HEK293 (cell line): ENCODE data around the gene KIF26B.

ENCODE experiments used
- CTCF ChIA-PET: fragments of 350-600 bp; formaldehyde crosslinking; extraction: SDS; loops from one replicate; lab custom pipeline; 2021; ENCODE audit warnings: antibody characterized with exemption; lab: Yijun Ruan, JAX
- POLR2A ChIA-PET: fragments of 300-600 bp; formaldehyde crosslinking; extraction: SDS; loops from one replicate; lab custom pipeline; 2020; ENCODE audit warnings: antibody characterized with exemption, inconsistent platforms; lab: Yijun Ruan, JAX
- H3K27ac ChIP-seq: fragments of 200-500 bp; sonication (Bioruptor generic); 2 replicates; pipeline ENCODE4 v1.5.1; 2014; ENCODE audit warnings: low read depth, low read length, control low read depth, inconsistent platforms; ENCODE audit errors: extremely low read depth
- H3K36me3 ChIP-seq, 2 experiments: fragments of 200-500 bp in 1 of 2; sonication (Bioruptor generic) in 1 of 2; 1 replicate in 1 of 2; 2 replicates in 1 of 2; pipeline ENCODE4 v1.5.1; 2014 to 2017; ENCODE audit warnings: inconsistent platforms in 2 of 2, low read length in 2 of 2; ENCODE audit not compliant: control insufficient read depth in 2 of 2, insufficient read depth in 1 of 2
- H3K4me1 ChIP-seq: fragments of 200-500 bp; sonication (Bioruptor generic); 2 replicates; pipeline ENCODE4 v1.5.1; 2014; ENCODE audit warnings: mild to moderate bottlenecking, low read length, inconsistent platforms; ENCODE audit not compliant: control insufficient read depth, insufficient read depth
- H3K4me3 ChIP-seq: 2 replicates; pipeline ENCODE4 v1.5.1; 2011; ENCODE audit warnings: low read depth, mild to moderate bottlenecking, control low read depth, low read length, moderate library complexity
- H3K9me3 ChIP-seq: fragments of 200-500 bp; sonication (Bioruptor generic); 2 replicates; pipeline ENCODE4 v1.5.1; 2014; ENCODE audit warnings: low read depth, low read length, inconsistent platforms; ENCODE audit not compliant: control insufficient read depth, insufficient read depth
- BCL11A ChIP-seq: fragments of 450-650 bp; formaldehyde crosslinking; IDR thresholded peaks from 2 replicates; pipeline ENCODE4 v1.5.1; 2016; ENCODE audit warnings: low read depth, missing biosample characterization, missing genetic modification characterization
- PBX3 ChIP-seq: sonication (generic); formaldehyde crosslinking; IDR thresholded peaks from 2 replicates; pipeline ENCODE4 v1.8.1; 2022; ENCODE audit warnings: mild to moderate bottlenecking, moderate library complexity, missing genetic modification reagents
- ZBTB1 ChIP-seq: fragments of 450-650 bp; formaldehyde crosslinking; IDR thresholded peaks from 2 replicates; pipeline ENCODE4 v1.5.1; 2016; ENCODE audit warnings: missing biosample characterization, missing genetic modification characterization
- ZBTB17 ChIP-seq: fragments of 450-650 bp; formaldehyde crosslinking; IDR thresholded peaks from 2 replicates; pipeline ENCODE4 v1.5.1; 2016; ENCODE audit warnings: missing biosample characterization, missing genetic modification characterization
- ZBTB20 ChIP-seq: fragments of 450-650 bp; formaldehyde crosslinking; IDR thresholded peaks from 2 replicates; pipeline ENCODE4 v1.5.1; 2016; ENCODE audit warnings: missing biosample characterization, missing genetic modification characterization
- ZBTB21 ChIP-seq: fragments of 450-650 bp; formaldehyde crosslinking; IDR thresholded peaks from 2 replicates; pipeline ENCODE4 v1.5.1; 2017; ENCODE audit warnings: missing biosample characterization, missing genetic modification characterization
- ZBTB48 ChIP-seq: fragments of 450-650 bp; formaldehyde crosslinking; IDR thresholded peaks from 2 replicates; pipeline ENCODE4 v1.5.1; 2016; ENCODE audit warnings: missing biosample characterization, missing genetic modification characterization
- ZFHX2 ChIP-seq: fragments of 450-650 bp; formaldehyde crosslinking; conservative IDR thresholded peaks from 2 replicates; pipeline ENCODE4 v1.5.1; 2016; ENCODE audit warnings: missing biosample characterization, missing genetic modification characterization
- ZFP37 ChIP-seq: fragments of 450-650 bp; formaldehyde crosslinking; IDR thresholded peaks from 2 replicates; pipeline ENCODE4 v1.5.1; 2016; ENCODE audit warnings: missing biosample characterization, missing genetic modification characterization
- ZFP69B ChIP-seq: fragments of 450-650 bp; formaldehyde crosslinking; IDR thresholded peaks from 2 replicates; pipeline ENCODE4 v1.5.1; 2016; ENCODE audit warnings: missing biosample characterization, missing genetic modification characterization
- ZNF155 ChIP-seq: fragments of 450-650 bp; formaldehyde crosslinking; IDR thresholded peaks from 2 replicates; pipeline ENCODE4 v1.5.1; 2016; ENCODE audit warnings: missing biosample characterization, missing genetic modification characterization
- ZNF16 ChIP-seq: fragments of 450-650 bp; formaldehyde crosslinking; IDR thresholded peaks from 2 replicates; pipeline ENCODE4 v1.5.1; 2016; ENCODE audit warnings: low read depth, missing biosample characterization, missing genetic modification characterization
- ZNF169 ChIP-seq: fragments of 450-650 bp; formaldehyde crosslinking; IDR thresholded peaks from 2 replicates; pipeline ENCODE4 v1.5.1; 2016; ENCODE audit warnings: missing biosample characterization, missing genetic modification characterization
- ZNF174 ChIP-seq: fragments of 450-650 bp; formaldehyde crosslinking; IDR thresholded peaks from 2 replicates; pipeline ENCODE4 v1.5.0; 2017; ENCODE audit warnings: missing biosample characterization, mild to moderate bottlenecking, missing genetic modification characterization
- ZNF202 ChIP-seq: fragments of 450-650 bp; formaldehyde crosslinking; IDR thresholded peaks from 2 replicates; pipeline ENCODE4 v1.5.1; 2016; ENCODE audit warnings: missing biosample characterization, missing genetic modification characterization, borderline replicate concordance
- ZNF324 ChIP-seq: fragments of 450-650 bp; formaldehyde crosslinking; IDR thresholded peaks from 2 replicates; pipeline ENCODE4 v1.5.1; 2016; ENCODE audit warnings: missing biosample characterization, missing genetic modification characterization
- ZNF354C ChIP-seq: fragments of 450-650 bp; formaldehyde crosslinking; IDR thresholded peaks from 2 replicates; pipeline ENCODE4 v1.5.1; 2016; ENCODE audit warnings: missing biosample characterization, missing genetic modification characterization, low read depth, borderline replicate concordance
- ZNF473 ChIP-seq: fragments of 450-650 bp; formaldehyde crosslinking; IDR thresholded peaks from 2 replicates; pipeline ENCODE4 v1.5.1; 2017; ENCODE audit warnings: missing biosample characterization, missing genetic modification characterization
- ZNF610 ChIP-seq: fragments of 450-650 bp; formaldehyde crosslinking; IDR thresholded peaks from 2 replicates; pipeline ENCODE4 v1.5.1; 2016; ENCODE audit warnings: missing biosample characterization, missing genetic modification characterization, borderline replicate concordance
- ZNF623 ChIP-seq: fragments of 450-650 bp; formaldehyde crosslinking; IDR thresholded peaks from 2 replicates; pipeline ENCODE4 v1.5.1; 2016; ENCODE audit warnings: missing biosample characterization, missing genetic modification characterization
- ZNF629 ChIP-seq: fragments of 450-650 bp; formaldehyde crosslinking; IDR thresholded peaks from 2 replicates; pipeline ENCODE4 v1.5.1; 2017; ENCODE audit warnings: missing biosample characterization, missing genetic modification characterization
- ZNF664 ChIP-seq: fragments of 450-650 bp; formaldehyde crosslinking; IDR thresholded peaks from 2 replicates; pipeline ENCODE4 v1.5.1; 2016; ENCODE audit warnings: missing biosample characterization, missing genetic modification characterization
- ZNF670 ChIP-seq: fragments of 450-650 bp; formaldehyde crosslinking; IDR thresholded peaks from 2 replicates; pipeline ENCODE4 v1.5.1; 2016; ENCODE audit warnings: missing biosample characterization, missing genetic modification characterization, low read depth
- ZNF677 ChIP-seq: fragments of 450-650 bp; IDR thresholded peaks from 2 replicates; pipeline ENCODE4 v1.5.0; 2018; ENCODE audit warnings: missing biosample characterization, mild to moderate bottlenecking, missing genetic modification characterization, moderate library complexity
- ZNF768 ChIP-seq: fragments of 450-650 bp; formaldehyde crosslinking; IDR thresholded peaks from 2 replicates; pipeline ENCODE4 v1.5.1; 2018; ENCODE audit warnings: missing biosample characterization, mild to moderate bottlenecking, missing genetic modification characterization
- ZNF792 ChIP-seq: fragments of 450-650 bp; formaldehyde crosslinking; IDR thresholded peaks from 2 replicates; pipeline ENCODE4 v1.5.1; 2016; ENCODE audit warnings: missing biosample characterization, missing genetic modification characterization

Gene KIF26B

GRCh38 chr1:245542365-245542764, 387.6 kb downstream of the KIF26B start:
- CTCF ChIA-PET: no interaction called here
- TF ChIP-seq ZNF664 (tag by site-specific recombination) (no peak), ZFP37 (no peak), ZFP69B (tag by site-specific recombination) (no peak), ZNF174 (tag by site-specific recombination) (no peak), ZNF623 (tag by site-specific recombination) (no peak), ZBTB17 (tag by site-specific recombination) (no peak), ZNF629 (tag by site-specific recombination) (no peak), ZNF610 (tag by site-specific recombination) (no peak)
- TF ChIP-seq, all 188 proteins: peak for 0
- Histone ChIP-seq H3K4me1 (no peaks in the 10 kb centered on the region), H3K27ac (no peak overlapping the region), H3K4me3 (no peak overlapping the region), H3K36me3 (no peaks in the 10 kb centered on the region), H3K9me3 (no peaks in the 10 kb centered on the region)
- POLR2A ChIA-PET: no interaction called here

GRCh38 chr1:245544236-245544635, 389.5 kb downstream of the KIF26B start:
- Histone ChIP-seq H3K27ac (no peak overlapping the region), H3K4me3 (no peak overlapping the region), H3K9me3 (no peaks in the 10 kb centered on the region), H3K4me1 (no peaks in the 10 kb centered on the region), H3K36me3 (no peaks in the 10 kb centered on the region)
- TF ChIP-seq ZNF16 (tag by site-specific recombination) (no peak), ZBTB21 (tag by site-specific recombination) (no peak), BCL11A (tag by site-specific recombination) (no peak), ZBTB48 (no peak), ZNF354C (tag by site-specific recombination) (no peak), ZNF768 (tag by site-specific recombination) (no peak), ZFHX2 (tag by site-specific recombination) (no peak), ZBTB20 (tag by site-specific recombination) (no peak), ZNF169 (tag by site-specific recombination) (no peak), ZNF473 (no peak), ZNF670 (tag by site-specific recombination) (no peak), ZNF202 (tag by site-specific recombination) (no peak), ZNF792 (tag by site-specific recombination) (no peak), ZNF155 (tag by site-specific recombination) (no peak), ZNF677 (no peak), PBX3 (no peak)
- ChIA-PET CTCF (no interaction called here), POLR2A (no interaction called here)

- CTCF ChIA-PET: no interaction called here
Measured at GRCh38 chr1:245546875-245547274, 392.1 kb downstream of the KIF26B start.

More at GRCh38 chr1:245546875-245547274, 392.1 kb downstream of the KIF26B start:
- POLR2A ChIA-PET: no interaction called here
- Histone ChIP-seq H3K4me1 (no peaks in the 10 kb centered on the region), H3K27ac (no peak overlapping the region), H3K9me3 (no peaks in the 10 kb centered on the region), H3K36me3 (no peaks in the 10 kb centered on the region), H3K4me3 (no peak overlapping the region)
- no peak for TF ChIP-seq ZNF324 (tag by site-specific recombination)
- TF ChIP-seq ZBTB1 (tag by site-specific recombination): no peak
